Measurements from ENCODE around the gene UBTD2. TPM values are rescaled to one million over a fixed set of nuclear protein-coding genes. Genes with fewer than 3 reads are reported as not detected.
"Not testable (repeated sequence)": the region's sequence is repeated elsewhere in the genome, so short reads cannot be mapped to it uniquely, and the experiment has no call there.

UBTD2 gene
- polyA plus RNA-seq, 1 donor from 2014 or later, result 89.9 TPM

DNA sequence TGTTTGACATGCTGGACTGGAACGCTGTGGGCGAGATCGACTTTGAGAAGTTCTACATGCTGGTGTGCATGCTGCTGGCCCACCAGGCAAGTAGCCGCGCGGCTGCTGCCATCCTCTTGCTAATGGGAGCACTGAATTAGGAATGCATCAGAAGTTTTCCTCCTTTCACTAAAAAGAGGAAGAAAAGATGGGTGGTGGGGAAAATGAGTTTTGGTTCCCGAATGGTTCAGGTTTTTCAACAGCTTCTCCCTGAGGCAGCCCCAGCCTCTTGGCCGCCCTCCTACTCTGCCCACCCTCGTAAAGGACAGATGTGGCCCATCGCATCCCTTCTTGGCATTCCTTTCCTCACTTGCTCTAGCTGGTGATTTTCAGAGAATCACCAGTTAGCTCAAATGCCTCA is 84.1 kb downstream of the UBTD2 start:
- no peak overlapping the region for H2AFZ ChIP-seq (ENCODE audit: low read depth, low read length)
- no peaks in the 10 kb centered on the region for H3K36me3 ChIP-seq (ENCODE audit: insufficient read depth, low read length)
- no peaks in the 10 kb centered on the region for H3K9me3 ChIP-seq (ENCODE audit: low read length)
- H3F3A ChIP-seq (ENCODE audit: insufficient read depth, low read length, poor library complexity, severe bottlenecking), result no peaks in the 10 kb centered on the region
- H3K9me2 ChIP-seq (ENCODE audit: insufficient read depth, low read length), result no peaks in the 10 kb centered on the region
- H3K4me3 ChIP-seq (ENCODE audit: low read length), result no peak overlapping the region
- no peak overlapping the region for H3K9ac ChIP-seq (ENCODE audit: low read length)
- no peaks in the 10 kb centered on the region for H3K79me2 ChIP-seq (replicated peaks; ENCODE audit: insufficient read depth, low read length)
- H4K20me1 ChIP-seq (ENCODE audit: insufficient read depth), result no peaks in the 10 kb centered on the region
- no peaks in the 10 kb centered on the region for H3K27me3 ChIP-seq (ENCODE audit: insufficient read depth, low read depth, low read length)
- no peak overlapping the region for H3K4me2 ChIP-seq (ENCODE audit: low read length)
- no peak for TF ChIP-seq POLR2AphosphoS5 (IDR thresholded peaks at IDR 0.05)
- no peak for TF ChIP-seq MXI1 (conservative IDR thresholded peaks at IDR 0.05; ENCODE audit: poor library complexity, severe bottlenecking)
- TF ChIP-seq TAF1 (IDR thresholded peaks at IDR 0.05; ENCODE audit: low read depth), result no peak
- no peak for TF ChIP-seq RAD21 (conservative IDR thresholded peaks at IDR 0.05)
- H3K27ac ChIP-seq (ENCODE audit: low read length), result no peak overlapping the region

DNA sequence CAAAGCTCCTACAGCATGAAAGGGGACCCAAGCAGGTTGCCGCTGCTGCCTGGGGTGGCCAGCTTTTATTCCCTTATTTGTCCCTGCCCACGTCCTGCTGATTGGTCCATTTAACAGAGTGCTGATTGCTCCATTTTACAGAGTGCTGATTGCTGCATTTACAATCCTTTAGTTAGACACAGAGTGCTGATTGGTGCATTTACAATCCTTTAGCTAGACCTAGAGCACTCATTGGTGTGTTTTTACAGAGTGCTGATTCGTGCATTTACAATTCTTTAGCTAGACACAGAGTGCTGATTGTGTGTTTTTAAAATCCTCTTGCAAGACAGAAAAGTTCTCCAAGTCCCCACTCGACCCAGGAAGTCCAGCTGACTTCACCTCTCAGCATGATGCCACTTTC is 85.8 kb downstream of the UBTD2 start:
- H3K27me3 ChIP-seq (ENCODE audit: insufficient read depth, low read depth, low read length); H3K9ac ChIP-seq (ENCODE audit: low read length); H3K27ac ChIP-seq (ENCODE audit: low read length); H3K9me3 ChIP-seq (ENCODE audit: low read length); H3K79me2 ChIP-seq (replicated peaks; ENCODE audit: insufficient read depth, low read length); H3K4me3 ChIP-seq (ENCODE audit: low read length); H3K36me3 ChIP-seq (ENCODE audit: insufficient read depth, low read length); H3K9me2 ChIP-seq (ENCODE audit: insufficient read depth, low read length); H2AFZ ChIP-seq (ENCODE audit: low read depth, low read length); H4K20me1 ChIP-seq (ENCODE audit: insufficient read depth); H3F3A ChIP-seq (ENCODE audit: insufficient read depth, low read length, poor library complexity, severe bottlenecking); H3K4me2 ChIP-seq (ENCODE audit: low read length): not testable (repeated sequence)

GRCh38 chr5:172194985-172195774 is 88.4 kb downstream of the UBTD2 start:
- Histone ChIP-seq H3K9me2 (ENCODE audit: insufficient read depth, low read length) (no peaks in the 10 kb centered on the region), H4K20me1 (ENCODE audit: insufficient read depth) (no peaks in the 10 kb centered on the region), H3K36me3 (ENCODE audit: insufficient read depth, low read length) (no peaks in the 10 kb centered on the region), H3K4me3 (ENCODE audit: low read length) (no peak overlapping the region), H3F3A (ENCODE audit: insufficient read depth, low read length, poor library complexity, severe bottlenecking) (no peaks in the 10 kb centered on the region), H3K9ac (ENCODE audit: low read length) (no peak overlapping the region), H3K9me3 (ENCODE audit: low read length) (no peaks in the 10 kb centered on the region), H2AFZ (ENCODE audit: low read depth, low read length) (no peak overlapping the region), H3K27ac (ENCODE audit: low read length) (no peak overlapping the region), H3K79me2 (replicated peaks; ENCODE audit: insufficient read depth, low read length) (no peaks in the 10 kb centered on the region), H3K27me3 (ENCODE audit: insufficient read depth, low read depth, low read length) (no peaks in the 10 kb centered on the region), H3K4me2 (ENCODE audit: low read length) (no peak overlapping the region)
- TF ChIP-seq MXI1 (conservative IDR thresholded peaks at IDR 0.05; ENCODE audit: poor library complexity, severe bottlenecking) (no peak), SMC3 (conservative IDR thresholded peaks at IDR 0.05; ENCODE audit: poor library complexity) (no peak), RAD21 (conservative IDR thresholded peaks at IDR 0.05) (no peak), TAF1 (IDR thresholded peaks at IDR 0.05; ENCODE audit: low read depth) (no peak), EP300 (conservative IDR thresholded peaks at IDR 0.05; ENCODE audit: poor library complexity, severe bottlenecking) (no peak), EZH2 (IDR thresholded peaks at IDR 0.05; ENCODE audit: borderline replicate concordance, insufficient read depth, low read length, poor library complexity, severe bottlenecking) (no peak), POLR2AphosphoS5 (IDR thresholded peaks at IDR 0.05) (no peak)
- TF ChIP-seq, protein P1, sequence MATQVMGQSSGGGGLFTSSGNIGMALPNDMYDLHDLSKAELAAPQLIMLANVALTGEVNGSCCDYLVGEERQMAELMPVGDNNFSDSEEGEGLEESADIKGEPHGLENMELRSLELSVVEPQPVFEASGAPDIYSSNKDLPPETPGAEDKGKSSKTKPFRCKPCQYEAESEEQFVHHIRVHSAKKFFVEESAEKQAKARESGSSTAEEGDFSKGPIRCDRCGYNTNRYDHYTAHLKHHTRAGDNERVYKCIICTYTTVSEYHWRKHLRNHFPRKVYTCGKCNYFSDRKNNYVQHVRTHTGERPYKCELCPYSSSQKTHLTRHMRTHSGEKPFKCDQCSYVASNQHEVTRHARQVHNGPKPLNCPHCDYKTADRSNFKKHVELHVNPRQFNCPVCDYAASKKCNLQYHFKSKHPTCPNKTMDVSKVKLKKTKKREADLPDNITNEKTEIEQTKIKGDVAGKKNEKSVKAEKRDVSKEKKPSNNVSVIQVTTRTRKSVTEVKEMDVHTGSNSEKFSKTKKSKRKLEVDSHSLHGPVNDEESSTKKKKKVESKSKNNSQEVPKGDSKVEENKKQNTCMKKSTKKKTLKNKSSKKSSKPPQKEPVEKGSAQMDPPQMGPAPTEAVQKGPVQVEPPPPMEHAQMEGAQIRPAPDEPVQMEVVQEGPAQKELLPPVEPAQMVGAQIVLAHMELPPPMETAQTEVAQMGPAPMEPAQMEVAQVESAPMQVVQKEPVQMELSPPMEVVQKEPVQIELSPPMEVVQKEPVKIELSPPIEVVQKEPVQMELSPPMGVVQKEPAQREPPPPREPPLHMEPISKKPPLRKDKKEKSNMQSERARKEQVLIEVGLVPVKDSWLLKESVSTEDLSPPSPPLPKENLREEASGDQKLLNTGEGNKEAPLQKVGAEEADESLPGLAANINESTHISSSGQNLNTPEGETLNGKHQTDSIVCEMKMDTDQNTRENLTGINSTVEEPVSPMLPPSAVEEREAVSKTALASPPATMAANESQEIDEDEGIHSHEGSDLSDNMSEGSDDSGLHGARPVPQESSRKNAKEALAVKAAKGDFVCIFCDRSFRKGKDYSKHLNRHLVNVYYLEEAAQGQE (IDR thresholded peaks at IDR 0.05; ENCODE audit: borderline replicate concordance), result no peak
- TF ChIP-seq, protein P2, sequence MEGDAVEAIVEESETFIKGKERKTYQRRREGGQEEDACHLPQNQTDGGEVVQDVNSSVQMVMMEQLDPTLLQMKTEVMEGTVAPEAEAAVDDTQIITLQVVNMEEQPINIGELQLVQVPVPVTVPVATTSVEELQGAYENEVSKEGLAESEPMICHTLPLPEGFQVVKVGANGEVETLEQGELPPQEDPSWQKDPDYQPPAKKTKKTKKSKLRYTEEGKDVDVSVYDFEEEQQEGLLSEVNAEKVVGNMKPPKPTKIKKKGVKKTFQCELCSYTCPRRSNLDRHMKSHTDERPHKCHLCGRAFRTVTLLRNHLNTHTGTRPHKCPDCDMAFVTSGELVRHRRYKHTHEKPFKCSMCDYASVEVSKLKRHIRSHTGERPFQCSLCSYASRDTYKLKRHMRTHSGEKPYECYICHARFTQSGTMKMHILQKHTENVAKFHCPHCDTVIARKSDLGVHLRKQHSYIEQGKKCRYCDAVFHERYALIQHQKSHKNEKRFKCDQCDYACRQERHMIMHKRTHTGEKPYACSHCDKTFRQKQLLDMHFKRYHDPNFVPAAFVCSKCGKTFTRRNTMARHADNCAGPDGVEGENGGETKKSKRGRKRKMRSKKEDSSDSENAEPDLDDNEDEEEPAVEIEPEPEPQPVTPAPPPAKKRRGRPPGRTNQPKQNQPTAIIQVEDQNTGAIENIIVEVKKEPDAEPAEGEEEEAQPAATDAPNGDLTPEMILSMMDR (IDR thresholded peaks at IDR 0.05; ENCODE audit: poor library complexity, severe bottlenecking), result no peak
